AG08395 (cell line): ENCODE results near the gene SMS.
"Not testable (repeated sequence)": the region's sequence is repeated elsewhere in the genome, so short reads cannot be mapped to it uniquely, and the experiment has no call there.

Experiments
- DNase-seq: peaks from one replicate; pipeline ENCODE4 v3.0.0; 2012; ENCODE audit warnings: mixed read lengths, low spot score

Gene SMS

GRCh38 chrX:21950557-21950956, 10.0 kb downstream of the SMS start:
- not testable (repeated sequence) for DNase-seq

GRCh38 chrX:21952624-21953023, 12.1 kb downstream of the SMS start:
- DNase-seq: no peak

- not testable (repeated sequence) for DNase-seq
Measured at GRCh38 chrX:21953195-21953830, 12.8 kb downstream of the SMS start.

- no peak for DNase-seq
Measured at GRCh38 chrX:21955403-21956189, 15.1 kb downstream of the SMS start.

- no peak for DNase-seq
Measured at GRCh38 chrX:21956783-21957182, 16.3 kb downstream of the SMS start.

- no peak for DNase-seq
Measured at GRCh38 chrX:21958187-21958586, 17.7 kb downstream of the SMS start.

GRCh38 chrX:21958916-21959315, 18.4 kb downstream of the SMS start:
- DNase-seq: no peak

GRCh38 chrX:21959362-21960051, 19.0 kb downstream of the SMS start:
- no peak for DNase-seq

GRCh38 chrX:21960569-21961541, 20.3 kb downstream of the SMS start:
- DNase-seq: no peak

- DNase-seq: no peak
Measured at GRCh38 chrX:21962361-21962760, 21.9 kb downstream of the SMS start.

GRCh38 chrX:21963269-21963668, 22.8 kb downstream of the SMS start:
- DNase-seq: no peak

- peak; percentile 50 for DNase-seq
Measured at GRCh38 chrX:21963731-21964405, 23.4 kb downstream of the SMS start.

- DNase-seq: no peak
Measured at GRCh38 chrX:21966866-21967265, 26.4 kb downstream of the SMS start.

- no peak for DNase-seq
Measured at GRCh38 chrX:21968333-21968732, 27.8 kb downstream of the SMS start.

GRCh38 chrX:21970326-21970725, 29.8 kb downstream of the SMS start:
- no peak for DNase-seq

- no peak for DNase-seq
Measured at GRCh38 chrX:21972046-21972445, 31.5 kb downstream of the SMS start.

GRCh38 chrX:21972721-21973120, 32.2 kb downstream of the SMS start:
- no peak for DNase-seq

- DNase-seq: no peak
Measured at GRCh38 chrX:21973321-21974010, 33.0 kb downstream of the SMS start.

- no peak for DNase-seq
Measured at GRCh38 chrX:21974011-21974385, 33.5 kb downstream of the SMS start.

- no peak for DNase-seq
Measured at GRCh38 chrX:21975242-21975641, 34.7 kb downstream of the SMS start.

- peak; percentile 37 for DNase-seq
Measured at GRCh38 chrX:21975812-21976211, 35.3 kb downstream of the SMS start.
